Measurements from ENCODE around the gene LGR5. TPM values are rescaled to one million over a fixed set of nuclear protein-coding genes. Genes with fewer than 3 reads are reported as not detected.

LGR5 gene
- total RNA-seq, 1 experiment from 2014 or later, result 0.17 TPM

GRCh38 chr12:71452006-71452405 lies 12.4 kb downstream of the LGR5 start:
- TF ChIP-seq E2F5 (CRISPR knock-in tag; IDR thresholded peaks at IDR 0.05) (no peak), MYBL2 (CRISPR knock-in tag; IDR thresholded peaks at IDR 0.05) (no peak), ZNF138 (CRISPR knock-in tag; conservative IDR thresholded peaks at IDR 0.05) (no peak), TCF7 (CRISPR knock-in tag; IDR thresholded peaks at IDR 0.05; ENCODE audit: low read depth) (no peak), AFF4 (CRISPR knock-in tag; IDR thresholded peaks at IDR 0.05; ENCODE audit: borderline replicate concordance) (no peak), HMGXB4 (CRISPR knock-in tag; IDR thresholded peaks at IDR 0.05) (no peak), HMGA2 (CRISPR knock-in tag; IDR thresholded peaks at IDR 0.05) (no peak), STAT6 (CRISPR knock-in tag; conservative IDR thresholded peaks at IDR 0.05; ENCODE audit: low read depth) (no peak), TP53 (CRISPR knock-in tag; IDR thresholded peaks at IDR 0.05) (no peak), TEAD1 (CRISPR knock-in tag; IDR thresholded peaks at IDR 0.05) (no peak), FOXP4 (CRISPR knock-in tag; IDR thresholded peaks at IDR 0.05) (no peak), ATF3 (CRISPR knock-in tag; conservative IDR thresholded peaks at IDR 0.05) (no peak), PREB (CRISPR knock-in tag; IDR thresholded peaks at IDR 0.05; ENCODE audit: borderline replicate concordance) (no peak), FOXJ3 (CRISPR knock-in tag; IDR thresholded peaks at IDR 0.05; ENCODE audit: borderline replicate concordance) (no peak), GABPB1 (CRISPR knock-in tag; IDR thresholded peaks at IDR 0.05) (no peak), NFATC4 (CRISPR knock-in tag; IDR thresholded peaks at IDR 0.05) (no peak), CREB1 (CRISPR knock-in tag; IDR thresholded peaks at IDR 0.05) (no peak), FOXK1 (CRISPR knock-in tag; IDR thresholded peaks at IDR 0.05) (no peak), IRF1 (CRISPR knock-in tag; IDR thresholded peaks at IDR 0.05) (no peak)
- H3K36me3 Mint-ChIP-seq, result no peaks in the 10 kb centered on the region
- ChIA-PET CTCF (no interaction called here), POLR2A (no interaction called here)
- no peak; the same call in 1 of the 2 replicates for ATAC-seq
- peaks cover 6% of the 10 kb centered on the region for H3K9me3 Mint-ChIP-seq
- H3K27ac Mint-ChIP-seq, result no peak overlapping the region
- no peak overlapping the region for H3K4me3 Mint-ChIP-seq
- DNase-seq (ENCODE audit: low spot score), result no peak
- peaks cover 44% of the 10 kb centered on the region for H3K27me3 Mint-ChIP-seq (ENCODE audit: low read depth)
- peaks cover 24% of the 10 kb centered on the region for H3K4me1 Mint-ChIP-seq

All from WTC11 (cell line).